HG03139 (cell line): ENCODE data around the gene AGPAT2.

Experiments
- ATAC-seq: cut with Tn5 transposase; IDR thresholded peaks from one replicate; pipeline ENCODE4 v1.9.1; 2021; ENCODE audit not compliant: unreplicated experiment

Gene AGPAT2

GRCh38 chr9:136665111-136665703 is 22.1 kb downstream of the AGPAT2 start:
- no peak for ATAC-seq

GRCh38 chr9:136664000-136664915 is 23.0 kb downstream of the AGPAT2 start:
- ATAC-seq = no peak

- no peak for ATAC-seq
Measured at GRCh38 chr9:136662656-136663581, 24.3 kb downstream of the AGPAT2 start, which contains the start of gene EGFL7. EGFL7 (plus strand) TSS chr9:136662916; CDS start chr9:136668283, 5,367 bp downstream.

GRCh38 chr9:136662326-136662655 is 25.0 kb downstream of the AGPAT2 start:
- ATAC-seq = no peak

- no peak for ATAC-seq
Measured at GRCh38 chr9:136661641-136662325, 25.5 kb downstream of the AGPAT2 start.

GRCh38 chr9:136660971-136661550 is 26.2 kb downstream of the AGPAT2 start:
- ATAC-seq = no peak

GRCh38 chr9:136659861-136660784 is 27.1 kb downstream of the AGPAT2 start:
- no peak for ATAC-seq

GRCh38 chr9:136658849-136659535 is 28.3 kb downstream of the AGPAT2 start:
- ATAC-seq = no peak

- ATAC-seq = no peak
Measured at GRCh38 chr9:136657974-136658848, 29.0 kb downstream of the AGPAT2 start.

- ATAC-seq = no peak
Measured at GRCh38 chr9:136656795-136657611, 30.3 kb downstream of the AGPAT2 start.

- no peak for ATAC-seq
Measured at GRCh38 chr9:136656183-136656738, 31.0 kb downstream of the AGPAT2 start.

GRCh38 chr9:136655536-136656182 is 31.6 kb downstream of the AGPAT2 start:
- ATAC-seq = no peak

GRCh38 chr9:136654820-136655535 is 32.3 kb downstream of the AGPAT2 start:
- no peak for ATAC-seq

- ATAC-seq = no peak
Measured at GRCh38 chr9:136653323-136654079, 33.8 kb downstream of the AGPAT2 start.

- ATAC-seq = no peak
Measured at GRCh38 chr9:136651860-136652259, 35.4 kb downstream of the AGPAT2 start.
